Measurements from ENCODE around the gene CHCHD2. TPM values are rescaled to one million over a fixed set of nuclear protein-coding genes. Genes with fewer than 3 reads are reported as not detected.

CHCHD2 gene
- total and polyA plus RNA-seq, 2 of the 13 experiments (the other 11 are each of a cell fraction or from before 2014, with no cell fraction given) = 330 to 572 TPM

DNA sequence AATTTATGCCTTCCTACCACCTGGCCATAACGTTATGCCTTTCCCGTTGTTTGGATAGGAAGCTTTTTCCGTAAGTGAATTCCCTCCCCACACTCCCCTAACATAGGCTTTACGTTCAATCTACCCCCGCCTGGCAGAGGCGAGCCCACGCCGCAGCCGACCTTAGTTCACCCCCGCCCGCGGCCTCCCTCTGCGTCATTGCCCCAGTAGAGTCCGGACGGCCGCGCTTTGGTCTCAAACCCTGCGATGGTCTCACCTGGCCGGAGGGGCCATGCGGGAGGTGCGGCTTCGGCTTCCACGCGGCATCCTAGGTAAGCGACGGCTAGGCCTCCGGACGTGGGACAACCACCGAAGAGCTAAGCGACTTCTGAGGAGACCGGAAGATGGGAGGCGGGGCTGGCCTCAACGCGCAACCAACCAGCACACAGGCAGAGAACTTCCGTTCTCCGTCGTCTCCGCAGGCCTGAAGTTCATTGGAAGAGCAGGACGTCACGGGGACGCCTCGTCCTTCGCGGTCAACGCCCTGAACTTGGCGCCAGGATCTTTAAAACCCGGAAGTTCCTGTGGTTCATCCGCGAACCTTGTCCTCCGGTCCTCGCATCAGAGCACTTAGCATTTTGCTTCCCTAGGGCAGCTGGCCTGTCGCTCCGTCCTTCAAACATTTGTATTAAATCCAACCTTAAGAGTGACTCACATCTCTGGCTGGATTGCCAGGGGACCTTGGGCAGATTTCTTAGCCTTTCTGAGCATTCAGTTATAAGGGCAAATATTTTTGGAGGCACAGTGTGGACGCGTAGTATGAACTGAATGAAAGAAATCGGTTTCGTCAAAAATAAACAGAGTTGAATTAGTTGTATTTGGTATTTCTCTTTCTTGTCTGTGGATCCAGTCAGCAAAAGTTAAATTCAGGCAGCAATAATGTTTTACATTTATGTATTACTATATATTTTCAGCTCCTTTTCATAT, at the start of gene CHCHD2 (continued):
- TF ChIP-seq, protein P1, sequence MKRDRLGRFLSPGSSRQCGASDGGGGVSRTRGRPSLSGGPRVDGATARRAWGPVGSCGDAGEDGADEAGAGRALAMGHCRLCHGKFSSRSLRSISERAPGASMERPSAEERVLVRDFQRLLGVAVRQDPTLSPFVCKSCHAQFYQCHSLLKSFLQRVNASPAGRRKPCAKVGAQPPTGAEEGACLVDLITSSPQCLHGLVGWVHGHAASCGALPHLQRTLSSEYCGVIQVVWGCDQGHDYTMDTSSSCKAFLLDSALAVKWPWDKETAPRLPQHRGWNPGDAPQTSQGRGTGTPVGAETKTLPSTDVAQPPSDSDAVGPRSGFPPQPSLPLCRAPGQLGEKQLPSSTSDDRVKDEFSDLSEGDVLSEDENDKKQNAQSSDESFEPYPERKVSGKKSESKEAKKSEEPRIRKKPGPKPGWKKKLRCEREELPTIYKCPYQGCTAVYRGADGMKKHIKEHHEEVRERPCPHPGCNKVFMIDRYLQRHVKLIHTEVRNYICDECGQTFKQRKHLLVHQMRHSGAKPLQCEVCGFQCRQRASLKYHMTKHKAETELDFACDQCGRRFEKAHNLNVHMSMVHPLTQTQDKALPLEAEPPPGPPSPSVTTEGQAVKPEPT (CRISPR knock-in tag; IDR thresholded peaks at IDR 0.05; ENCODE audit: low read depth) = no peak
- peak; percentile 91 for TF ChIP-seq CREB1 (IDR thresholded peaks at IDR 0.05)
- TF ChIP-seq CREB1 (CRISPR knock-in tag; IDR thresholded peaks at IDR 0.05) = peak; percentile 91
- peak; percentile 30; the same call in 1 of the 2 replicates for TF ChIP-seq MTA1 (CRISPR knock-in tag; IDR thresholded peaks at IDR 0.05; ENCODE audit: borderline replicate concordance)
- TF ChIP-seq ARID5B (CRISPR knock-in tag; IDR thresholded peaks at IDR 0.05) = peak; percentile 56; the same call in 1 of the 2 replicates
- no peak for TF ChIP-seq ZMYM3 (CRISPR knock-in tag; IDR thresholded peaks at IDR 0.05)
- peak; percentile 52; the same call in 1 of the 2 replicates for TF ChIP-seq ZSCAN5A (CRISPR knock-in tag; IDR thresholded peaks at IDR 0.05; ENCODE audit: borderline replicate concordance)
- TF ChIP-seq ZNF44 (CRISPR knock-in tag; IDR thresholded peaks at IDR 0.05) = peak; percentile 69; the same call in 1 of the 2 replicates
- peak; percentile 52; the same call in 1 of the 2 replicates for TF ChIP-seq ZFP90 (CRISPR knock-in tag; IDR thresholded peaks at IDR 0.05; ENCODE audit: borderline replicate concordance)
- TF ChIP-seq, protein P2, sequence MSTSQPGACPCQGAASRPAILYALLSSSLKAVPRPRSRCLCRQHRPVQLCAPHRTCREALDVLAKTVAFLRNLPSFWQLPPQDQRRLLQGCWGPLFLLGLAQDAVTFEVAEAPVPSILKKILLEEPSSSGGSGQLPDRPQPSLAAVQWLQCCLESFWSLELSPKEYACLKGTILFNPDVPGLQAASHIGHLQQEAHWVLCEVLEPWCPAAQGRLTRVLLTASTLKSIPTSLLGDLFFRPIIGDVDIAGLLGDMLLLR (CRISPR knock-in tag; IDR thresholded peaks at IDR 0.05) = peak; percentile 84; the same call in 1 of the 2 replicates
- TF ChIP-seq RARA (CRISPR knock-in tag; IDR thresholded peaks at IDR 0.05) = no peak; the same call in 1 of the 2 replicates
- TF ChIP-seq ZEB1 (IDR thresholded peaks at IDR 0.05; ENCODE audit: insufficient replicate concordance, low read depth) = no peak
- TF ChIP-seq, protein P3, sequence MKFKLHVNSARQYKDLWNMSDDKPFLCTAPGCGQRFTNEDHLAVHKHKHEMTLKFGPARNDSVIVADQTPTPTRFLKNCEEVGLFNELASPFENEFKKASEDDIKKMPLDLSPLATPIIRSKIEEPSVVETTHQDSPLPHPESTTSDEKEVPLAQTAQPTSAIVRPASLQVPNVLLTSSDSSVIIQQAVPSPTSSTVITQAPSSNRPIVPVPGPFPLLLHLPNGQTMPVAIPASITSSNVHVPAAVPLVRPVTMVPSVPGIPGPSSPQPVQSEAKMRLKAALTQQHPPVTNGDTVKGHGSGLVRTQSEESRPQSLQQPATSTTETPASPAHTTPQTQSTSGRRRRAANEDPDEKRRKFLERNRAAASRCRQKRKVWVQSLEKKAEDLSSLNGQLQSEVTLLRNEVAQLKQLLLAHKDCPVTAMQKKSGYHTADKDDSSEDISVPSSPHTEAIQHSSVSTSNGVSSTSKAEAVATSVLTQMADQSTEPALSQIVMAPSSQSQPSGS (CRISPR knock-in tag; IDR thresholded peaks at IDR 0.05) = 0 out of 2 replicates have a peak, but pooled peaks have one; percentile 53
- TF ChIP-seq SNAPC5 (CRISPR knock-in tag; IDR thresholded peaks at IDR 0.05; ENCODE audit: borderline replicate concordance) = peak; percentile 70; the same call in 1 of the 2 replicates

Measured in HepG2 (cell line).